GM12801 (cell line): ENCODE results near the gene ZMYND15.

ENCODE experiments used
- CTCF ChIP-seq: IDR thresholded peaks from one replicate; pipeline ENCODE4 v1.5.1; 2011; ENCODE audit warnings: control low read depth; ENCODE audit not compliant: insufficient read length; ENCODE audit errors: extremely low read depth

ZMYND15 gene

GRCh38 chr17:4795168-4795567 is 55.5 kb downstream of the ZMYND15 start:
- TF ChIP-seq CTCF, result no peak
